Hematopoietic multipotent progenitor cell treated with erythropoietin and hydrocortisone succinate and interleukin-3 and kit ligand, for 6 days (in vitro differentiated cells): ENCODE measurements around the gene CC2D2B.
"Not testable (repeated sequence)": the region's sequence is repeated elsewhere in the genome, so short reads cannot be mapped to it uniquely, and the experiment has no call there.

Experiments
- DNase-seq: peaks from one replicate; pipeline ENCODE4 v3.0.0-alpha.2; 2015

The CC2D2B gene

DNA sequence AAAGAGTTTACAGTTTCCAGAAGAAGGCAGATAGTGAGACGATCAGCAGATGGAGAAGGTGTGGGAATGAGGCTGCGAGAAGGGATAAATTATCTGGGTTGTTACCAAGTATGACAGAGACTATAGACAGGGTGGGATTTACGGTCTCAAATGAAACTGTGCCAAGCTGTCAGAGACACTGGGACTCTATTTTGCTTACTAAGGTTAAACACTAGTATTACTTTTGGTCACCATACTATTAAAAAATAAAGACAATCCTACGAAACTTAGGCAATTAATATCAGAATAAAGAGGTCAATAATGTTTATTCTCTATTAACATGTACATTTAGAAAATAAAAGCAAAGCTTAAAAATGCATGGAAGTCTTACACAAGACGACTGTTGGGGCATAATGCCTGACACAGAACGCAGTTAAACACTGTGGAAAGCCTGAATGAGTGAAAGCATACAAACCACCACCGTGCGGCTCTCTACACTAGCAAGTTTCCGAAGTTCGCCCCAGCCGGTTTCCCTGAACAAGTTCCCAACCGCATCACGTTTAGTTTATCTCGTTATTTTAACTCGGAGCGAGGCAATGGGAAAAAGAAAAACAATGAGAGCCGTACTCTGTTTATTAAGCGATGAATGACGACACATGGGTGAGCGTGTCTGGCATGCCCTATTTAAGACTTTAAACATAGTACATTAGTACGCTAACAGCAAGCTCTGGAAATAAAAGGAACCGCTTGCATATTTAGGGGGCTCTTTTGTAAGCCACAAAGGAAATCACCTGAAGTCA is 909 bp upstream of the CC2D2B start:
- DNase-seq: peak; percentile 88

DNA sequence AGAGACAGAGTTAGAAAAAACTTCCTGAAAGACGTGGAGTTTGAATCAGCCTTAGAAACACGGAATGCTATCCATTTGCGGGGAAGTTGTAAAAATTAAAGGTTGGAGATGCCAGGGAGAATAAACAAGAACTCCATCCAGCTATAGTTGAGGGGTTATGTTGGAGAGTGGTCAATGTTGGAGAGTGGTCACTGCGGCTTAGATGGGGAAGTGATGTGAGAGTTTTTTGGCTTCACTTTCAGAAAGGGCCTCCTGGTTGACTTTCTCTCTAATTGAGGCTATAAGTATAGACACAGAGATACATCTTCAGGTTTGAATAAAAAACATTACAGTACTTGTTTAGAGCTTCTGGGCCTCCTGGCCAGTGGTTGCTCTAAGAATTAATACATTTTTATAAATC is 675 bp downstream of the CC2D2B start:
- DNase-seq: no peak

DNA sequence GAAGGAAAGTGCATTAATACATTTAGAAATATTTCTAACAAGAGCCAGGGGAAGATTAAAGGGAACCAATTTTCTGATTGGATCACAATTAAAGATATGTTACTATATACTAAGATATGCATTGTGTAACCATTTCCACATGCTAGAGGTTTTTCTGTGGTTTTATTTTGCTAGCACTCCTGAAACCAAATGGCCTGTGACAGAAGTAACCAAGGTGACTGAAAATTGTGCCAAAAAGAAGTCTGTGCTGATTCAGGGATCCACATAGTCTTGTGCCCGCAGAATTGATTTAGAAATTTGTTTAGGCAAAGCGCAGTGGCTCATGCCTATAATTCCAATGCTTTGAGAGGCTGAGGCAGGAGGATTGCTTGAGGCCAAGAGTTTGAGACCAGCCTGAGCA is 1.8 kb downstream of the CC2D2B start:
- peak; percentile 51 for DNase-seq

DNA sequence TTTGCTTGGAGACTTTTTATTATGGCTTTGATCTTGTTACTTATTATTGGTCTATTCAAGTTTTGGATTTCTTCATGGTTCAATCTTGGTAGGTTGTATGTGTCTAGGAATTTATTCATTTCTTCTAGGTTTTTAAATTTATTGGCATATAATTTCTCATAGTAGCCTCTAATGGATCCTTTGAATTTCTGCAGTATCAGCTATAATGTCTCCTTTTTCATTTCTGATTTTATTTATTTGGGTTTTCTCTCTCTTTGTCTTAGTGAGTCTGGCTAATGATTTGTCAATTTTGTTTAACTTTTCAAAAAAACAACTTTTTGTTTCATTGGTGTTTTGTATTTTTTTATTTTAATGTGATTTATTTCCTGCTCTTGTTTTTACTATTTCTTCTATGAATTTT is 8.3 kb downstream of the CC2D2B start:
- not testable (repeated sequence) for DNase-seq

DNA sequence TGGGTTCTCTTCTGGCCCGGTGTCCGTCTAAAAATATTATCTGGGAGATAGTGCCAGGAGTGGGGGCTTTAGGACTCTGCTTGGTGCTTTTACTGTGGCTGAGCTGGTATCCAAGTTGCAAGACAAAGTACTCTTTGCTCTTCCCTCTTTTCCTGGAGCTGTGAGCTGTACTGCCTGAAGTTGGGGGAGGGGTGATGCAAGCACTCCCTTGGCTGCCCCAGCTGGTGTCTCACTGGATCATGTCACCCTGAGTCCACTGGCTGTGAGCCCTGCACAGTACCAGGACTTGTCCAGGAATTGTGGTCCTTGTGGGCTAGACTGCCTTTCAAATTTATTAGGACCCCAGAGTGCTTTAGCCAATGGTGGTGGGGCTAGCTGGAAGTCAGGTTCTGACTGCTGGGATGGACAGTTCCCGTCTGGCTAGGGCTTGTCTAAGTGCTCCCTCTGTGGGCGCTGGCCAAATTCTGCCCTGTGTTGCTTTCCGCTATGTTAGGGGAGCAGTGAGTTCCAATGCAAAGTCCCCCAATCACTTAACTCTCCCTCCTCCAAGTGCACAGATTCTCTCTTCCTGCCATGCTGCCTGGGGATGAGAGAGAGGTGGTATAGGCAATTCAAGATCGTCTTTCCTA is 13.1 kb downstream of the CC2D2B start:
- no peak for DNase-seq

DNA sequence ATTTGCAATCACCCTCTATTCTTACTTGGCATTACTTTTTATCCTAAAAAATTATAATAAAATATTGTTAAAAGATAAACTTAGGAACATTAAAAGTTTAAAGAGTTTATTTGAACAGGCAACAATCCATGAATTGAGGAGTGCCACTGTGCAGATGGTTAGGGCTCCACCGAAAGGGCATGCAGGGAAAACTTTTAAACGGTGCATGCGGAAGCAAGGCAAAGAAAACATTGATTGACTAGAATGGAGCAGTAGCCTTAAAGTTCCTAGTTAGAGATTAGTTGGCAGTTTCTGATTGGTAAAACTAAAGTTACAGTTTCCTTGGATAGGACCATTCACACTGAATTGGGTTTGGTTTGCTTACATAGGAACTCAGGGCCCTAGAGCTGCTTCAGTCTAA is 17.3 kb downstream of the CC2D2B start:
- DNase-seq: no peak

DNA sequence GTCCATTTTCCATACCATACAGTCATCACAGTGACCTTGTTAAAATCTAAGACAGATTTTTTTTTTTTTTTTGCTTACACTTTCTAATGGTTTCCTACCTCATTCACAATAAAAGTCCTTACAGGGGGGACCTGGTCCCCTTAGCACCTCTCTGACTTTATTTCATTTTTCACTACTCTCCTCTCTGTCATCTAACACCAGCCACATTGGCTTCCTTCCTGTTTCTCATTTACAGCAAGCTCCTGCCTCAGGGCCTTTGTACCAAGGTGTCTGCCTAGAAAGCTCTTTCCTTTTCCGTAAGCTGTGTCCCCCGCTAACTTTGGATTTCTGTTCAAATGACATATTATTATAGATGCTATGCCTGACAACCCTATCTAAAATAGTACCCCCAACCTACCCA is 27.7 kb downstream of the CC2D2B start:
- DNase-seq: no peak

DNA sequence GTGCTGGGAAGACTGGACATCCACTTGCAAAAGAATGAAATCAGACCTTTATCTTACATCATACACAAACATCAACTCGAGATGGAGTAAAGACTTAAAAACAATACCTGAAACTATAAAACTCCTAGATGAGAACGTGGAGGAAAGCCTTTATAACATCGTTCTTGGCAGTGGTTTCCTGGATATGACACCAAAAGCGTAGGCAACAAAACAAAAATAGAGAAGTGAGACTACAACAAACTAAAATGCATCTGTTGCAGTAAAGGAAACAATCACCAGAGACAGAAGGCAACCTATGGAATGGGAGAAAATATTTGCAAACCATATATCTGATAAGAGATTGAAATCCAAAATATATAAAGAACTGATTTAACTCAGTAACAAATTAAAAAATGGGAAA is 33.3 kb downstream of the CC2D2B start:
- no peak for DNase-seq

DNA sequence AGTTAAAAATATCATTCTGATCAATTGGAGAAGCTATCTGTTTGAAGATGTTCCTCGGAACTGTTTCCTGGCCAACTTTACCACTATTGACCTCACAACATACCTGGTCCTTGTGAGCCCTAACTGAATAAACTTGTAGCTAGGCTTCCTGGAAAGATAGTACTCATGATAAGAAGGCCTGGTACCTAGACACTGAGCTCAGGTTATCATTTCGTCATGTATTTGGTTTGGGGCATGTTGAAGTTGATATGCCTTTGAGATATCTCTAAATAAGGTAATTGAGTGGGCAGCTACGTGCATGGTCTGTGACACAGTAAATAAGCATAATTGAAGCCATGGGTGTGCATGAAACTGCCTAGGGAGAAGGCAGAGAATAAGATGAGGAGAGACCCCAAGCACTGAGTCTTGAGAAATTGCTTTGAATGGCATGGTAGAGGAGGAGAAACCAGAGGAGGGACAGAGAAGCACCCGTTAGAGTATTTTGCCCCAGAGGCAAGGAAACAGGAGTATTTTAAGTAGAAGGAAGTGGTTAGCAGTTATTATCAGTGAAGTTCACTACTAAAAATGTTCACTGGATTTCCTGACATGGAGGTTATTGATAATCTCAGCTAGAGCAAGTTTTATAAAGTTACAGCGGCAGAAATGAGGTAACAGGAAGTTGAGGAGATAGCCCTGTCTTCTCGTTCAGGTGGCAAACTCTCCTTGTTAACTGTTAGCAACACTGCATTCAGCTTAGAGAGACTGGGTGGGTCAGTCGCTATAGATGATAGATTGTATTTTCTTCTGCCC is 55.6 kb downstream of the CC2D2B start:
- DNase-seq: peak; percentile 58

DNA sequence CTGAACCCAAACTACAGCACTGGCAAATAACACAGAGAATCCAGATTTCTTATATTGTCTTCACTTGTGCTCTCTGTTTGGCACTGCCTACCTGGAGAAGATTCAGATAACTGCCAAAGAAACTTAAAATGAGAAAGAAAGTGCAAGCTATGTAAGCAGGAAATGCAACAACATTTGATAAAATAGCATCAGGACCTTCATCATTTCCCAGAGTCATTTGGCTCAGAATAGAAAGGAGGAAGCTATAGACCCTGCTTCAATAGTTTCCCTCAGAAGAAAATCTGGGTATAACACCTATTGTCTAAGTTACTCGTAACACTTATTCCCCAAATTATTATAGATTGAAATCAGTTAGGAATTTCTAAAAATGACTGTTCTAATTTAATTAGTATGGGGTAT is 56.2 kb downstream of the CC2D2B start:
- peak; percentile 8 for DNase-seq

DNA sequence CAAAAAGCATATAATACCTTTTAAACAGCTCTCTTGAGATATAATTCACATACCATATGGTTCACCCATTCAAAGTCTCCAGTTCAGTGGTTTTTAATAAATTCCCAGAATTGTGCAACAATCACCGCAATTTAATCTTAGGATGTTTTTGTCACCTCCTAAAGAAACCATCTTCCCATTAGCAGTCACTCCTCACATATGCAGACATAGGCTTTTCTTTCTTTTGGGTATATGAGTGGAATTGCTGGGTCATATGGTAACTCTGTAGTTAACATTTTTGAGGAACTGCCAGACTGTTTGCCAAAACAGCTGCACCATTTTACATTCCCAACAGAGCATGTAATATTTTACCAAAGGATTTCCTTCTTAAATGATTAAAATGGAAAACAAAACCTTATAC is 57.0 kb downstream of the CC2D2B start:
- no peak for DNase-seq

DNA sequence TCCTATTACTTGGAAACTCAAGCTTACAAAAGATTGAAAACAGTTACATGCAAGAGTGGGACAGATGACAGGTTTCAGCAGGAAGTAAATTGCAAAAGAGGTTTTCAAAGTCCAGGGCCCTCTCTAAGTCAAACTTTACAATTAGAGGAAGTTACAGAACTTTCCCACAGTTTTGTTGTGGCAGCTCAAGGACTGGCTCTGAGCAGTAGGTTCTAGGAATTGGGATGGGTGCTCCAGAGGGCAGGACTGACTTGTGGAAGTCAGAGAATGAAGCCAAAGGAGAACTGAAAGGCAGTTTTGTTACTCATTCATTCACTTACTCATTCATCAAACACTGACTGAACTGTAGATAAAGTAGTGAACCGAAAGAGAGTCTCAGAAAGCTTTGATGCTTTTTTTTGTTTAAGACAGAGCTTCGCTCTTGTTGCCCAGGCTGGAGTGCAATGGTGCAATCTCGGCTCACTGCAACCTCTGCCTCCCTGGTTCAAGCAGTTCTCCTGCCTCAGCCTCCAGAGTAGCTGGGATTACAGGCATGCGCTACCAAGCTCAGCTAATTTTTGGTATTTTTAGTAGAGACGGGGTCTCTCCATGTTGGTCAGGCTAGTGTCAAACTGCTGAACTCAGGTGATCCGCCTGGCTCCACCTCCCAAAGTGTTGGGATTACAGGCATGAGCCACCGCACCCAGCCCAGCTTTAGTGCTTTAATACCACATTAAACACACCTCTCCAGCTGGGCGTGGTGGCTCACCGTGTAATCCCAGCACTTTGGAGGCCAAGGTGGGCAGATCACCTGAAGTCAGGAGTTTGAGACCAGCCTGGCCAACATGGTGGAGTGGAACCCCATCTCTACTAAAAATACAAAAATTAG is 68.8 kb downstream of the CC2D2B start:
- peak; percentile 27 for DNase-seq

DNA sequence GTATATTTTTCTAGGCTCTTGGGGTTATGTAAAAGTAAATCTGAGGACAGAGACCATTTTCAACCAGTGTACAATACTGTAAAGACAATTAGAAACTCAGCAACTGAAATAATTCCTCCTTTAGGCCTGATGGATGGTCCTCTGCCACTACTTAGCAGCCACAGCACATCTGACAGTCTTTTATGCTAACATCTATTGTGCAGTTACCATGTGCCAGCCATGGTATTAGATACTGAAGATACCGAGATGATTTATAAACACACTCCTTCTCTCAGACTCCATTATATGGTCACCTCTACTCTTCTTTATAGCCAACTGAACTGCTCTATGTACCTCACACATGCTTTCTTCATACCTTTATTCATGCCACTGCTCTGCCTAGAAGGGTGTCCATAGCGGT is 74.4 kb downstream of the CC2D2B start:
- DNase-seq: no peak

DNA sequence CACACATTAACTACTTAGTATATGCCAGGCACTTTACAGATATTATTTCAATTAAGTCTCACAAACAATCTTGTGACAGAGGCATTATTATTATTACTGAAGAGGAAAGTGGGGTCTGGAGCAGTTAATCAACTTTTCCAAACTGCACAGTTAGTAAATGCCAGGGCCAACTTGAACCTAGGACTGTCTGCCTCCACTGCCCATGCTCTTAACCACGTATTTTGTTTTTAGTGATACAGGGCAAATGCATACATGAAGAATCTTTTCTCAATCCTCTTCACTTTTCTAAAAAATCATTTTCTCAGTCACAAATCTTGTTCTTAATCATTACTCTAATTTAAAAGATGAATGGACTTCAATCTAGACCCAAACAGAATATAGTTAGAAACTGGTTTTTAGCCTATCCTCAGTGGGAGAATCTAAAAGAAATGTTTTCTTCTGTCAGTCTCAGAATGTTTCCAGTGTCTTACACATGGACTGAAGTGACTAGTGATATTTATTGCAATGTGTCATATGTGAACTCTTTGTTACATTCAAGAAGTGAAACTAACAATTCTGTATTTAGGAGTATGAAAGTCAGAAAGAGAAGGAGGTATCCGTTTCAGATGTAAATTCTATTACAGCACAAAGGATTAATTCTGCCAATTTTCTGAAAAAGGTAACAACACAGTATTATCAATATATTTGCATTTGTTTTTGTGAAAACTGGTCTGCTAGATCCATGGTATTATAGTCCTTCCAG is 80.1 kb downstream of the CC2D2B start:
- DNase-seq: no peak

DNA sequence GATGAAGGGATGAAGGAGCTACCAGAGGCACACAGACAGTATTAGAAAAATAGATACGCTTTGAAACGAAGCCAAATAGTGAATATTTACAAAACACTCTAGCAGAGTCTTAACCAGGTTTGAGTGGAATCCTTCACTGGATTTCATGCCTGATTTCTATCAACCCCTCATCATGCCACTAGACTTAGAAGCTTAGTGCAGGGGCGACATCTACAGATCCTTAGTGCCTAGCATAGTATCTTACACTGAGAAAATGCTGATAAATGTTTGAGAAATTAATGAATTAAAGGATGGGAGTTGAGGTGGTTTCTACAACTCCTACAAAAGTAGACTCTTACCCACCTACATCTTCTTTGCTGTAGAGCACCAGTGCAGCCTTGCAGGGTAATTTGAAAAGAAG is 80.9 kb downstream of the CC2D2B start:
- DNase-seq: peak; percentile 6

DNA sequence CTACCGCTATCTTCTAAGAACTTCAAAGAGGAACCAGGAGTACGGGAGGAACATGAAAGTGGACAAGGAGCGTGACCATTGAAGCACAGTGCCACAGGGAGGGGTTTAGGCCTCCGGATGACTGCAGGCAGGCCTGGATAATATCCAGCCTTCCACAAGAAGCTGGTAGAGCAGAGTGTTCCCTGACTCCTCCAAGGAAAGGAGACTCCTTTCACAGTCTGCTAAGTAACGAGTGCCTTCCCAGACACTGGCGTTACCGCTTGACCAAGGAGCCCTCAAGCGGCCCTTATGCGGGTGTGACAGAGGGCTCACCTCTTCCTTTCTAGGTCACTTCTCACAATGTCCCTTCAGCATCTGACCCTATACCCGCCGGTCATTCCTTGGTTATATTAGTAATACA is 86.6 kb downstream of the CC2D2B start:
- DNase-seq: not testable (repeated sequence)

DNA sequence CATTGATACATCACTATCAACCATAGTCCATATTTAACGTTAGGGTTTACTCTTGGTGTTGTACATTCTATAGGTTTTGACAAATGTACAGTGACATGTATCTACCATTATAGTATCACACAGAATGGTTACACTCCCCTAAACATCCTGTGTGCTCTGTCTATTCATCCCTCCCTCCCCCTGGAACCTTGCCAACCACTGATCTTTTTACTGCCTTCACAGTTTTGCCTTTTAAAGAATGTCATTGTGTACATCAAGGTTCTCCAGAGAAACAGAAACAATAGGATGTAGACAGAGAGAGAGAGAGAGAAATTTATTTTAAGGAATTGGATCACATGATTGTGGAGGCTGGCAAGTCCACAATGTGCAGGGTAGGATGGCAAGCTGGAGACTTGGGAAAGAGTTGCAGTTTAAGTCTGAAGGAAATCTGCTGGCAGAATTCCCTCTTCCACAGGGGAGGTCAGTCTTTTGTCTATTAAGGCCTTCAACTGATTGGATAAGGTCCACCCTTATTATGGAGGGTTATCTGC is 90.5 kb downstream of the CC2D2B start:
- DNase-seq: peak; percentile 17

DNA sequence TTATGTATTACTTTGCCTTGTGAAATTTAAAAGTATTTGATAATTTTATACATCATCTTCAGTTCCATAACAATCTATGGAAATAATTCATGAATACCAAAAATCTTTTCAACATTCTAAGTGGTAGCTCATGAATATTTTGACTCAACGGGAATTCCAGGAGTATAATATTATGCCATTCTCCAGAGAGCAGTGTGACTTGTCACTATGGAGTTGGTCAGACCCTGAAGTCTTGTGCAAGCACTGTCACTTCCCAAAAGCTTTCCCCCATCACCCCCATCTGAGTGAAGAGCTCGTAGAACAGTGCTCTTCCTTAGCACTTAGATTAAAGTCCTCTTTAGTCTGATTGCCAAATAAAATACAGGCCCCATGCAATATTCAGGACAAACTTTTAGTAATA is 106.2 kb downstream of the CC2D2B start:
- no peak for DNase-seq

DNA sequence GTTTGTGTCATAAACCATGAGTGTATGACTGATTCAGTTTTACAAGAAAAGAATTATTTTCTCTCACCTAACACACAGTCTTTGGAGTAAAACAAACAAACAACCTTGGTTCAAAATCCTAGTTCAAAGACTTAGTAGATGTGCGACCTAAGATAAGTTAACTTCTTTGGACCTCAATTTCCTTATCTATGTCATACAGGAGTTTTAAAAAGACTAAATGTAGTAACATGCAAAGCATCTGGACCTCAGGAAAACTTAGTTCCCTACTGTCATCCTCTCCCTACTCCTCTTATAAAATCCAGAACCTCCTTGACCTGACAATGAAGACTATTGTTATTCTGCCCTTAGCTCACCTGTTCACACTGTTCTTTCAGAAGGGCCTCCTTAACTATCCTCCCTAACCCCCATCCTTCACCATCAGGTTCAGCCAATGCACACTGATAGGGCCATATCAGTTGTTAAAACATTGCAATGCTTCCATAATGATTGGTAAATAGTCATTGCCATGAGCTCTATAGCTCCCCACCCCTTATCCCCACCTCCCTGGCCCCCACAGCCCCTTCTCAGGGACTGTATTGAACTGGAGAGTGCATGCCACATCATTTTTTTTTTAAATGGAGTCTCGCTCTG is 106.8 kb downstream of the CC2D2B start:
- DNase-seq: peak; percentile 52

DNA sequence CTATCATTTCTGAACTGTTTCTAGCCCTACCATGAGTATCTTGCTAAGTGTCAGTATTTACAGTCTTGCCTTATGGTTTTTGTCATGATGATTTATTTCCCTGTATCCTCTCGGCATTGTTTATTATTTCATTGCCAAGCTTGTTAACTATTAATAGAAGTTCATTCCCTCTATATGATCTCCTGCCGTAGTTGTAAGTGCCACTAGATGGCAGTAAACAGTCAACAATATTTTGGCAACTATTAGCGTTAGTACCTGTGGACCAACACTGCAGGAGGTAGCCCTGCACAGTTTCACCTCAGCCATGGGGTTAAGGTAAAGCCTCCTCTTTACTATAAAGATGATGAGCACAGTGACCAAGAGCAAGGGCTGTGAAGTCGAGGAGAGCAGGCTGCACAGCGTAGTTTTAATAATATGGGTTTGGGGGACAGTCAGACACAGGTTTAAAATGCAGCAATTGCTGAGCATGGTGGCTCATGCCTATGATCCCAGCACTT is 109.5 kb downstream of the CC2D2B start:
- DNase-seq: peak; percentile 87

DNA sequence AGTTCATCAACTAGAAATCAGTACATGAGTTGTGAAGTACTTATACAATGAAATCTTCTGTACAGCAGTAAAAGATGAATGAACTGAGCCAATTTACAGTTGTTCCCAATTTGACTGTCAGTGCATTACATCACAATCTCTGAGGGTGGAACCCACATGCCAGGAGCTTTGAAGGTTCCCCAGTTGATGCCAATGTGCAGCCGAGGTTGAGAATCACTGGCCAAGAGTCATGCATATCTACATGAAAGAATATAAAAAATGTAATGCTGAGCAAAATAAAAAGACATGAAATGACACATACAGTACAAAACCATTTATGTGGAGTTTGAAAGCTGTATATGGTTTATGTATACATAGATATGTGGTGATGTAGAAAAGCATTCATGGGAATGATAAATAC is 113.6 kb downstream of the CC2D2B start:
- DNase-seq: no peak
